Measurements from ENCODE around the gene PNPLA6. TPM values are rescaled to one million over a fixed set of nuclear protein-coding genes. Genes with fewer than 3 reads are reported as not detected.

Gene PNPLA6
- total and polyA plus RNA-seq, 2 of the 13 experiments (the other 11 are each of a cell fraction or from before 2014, with no cell fraction given): 24.9 to 28.2 TPM

DNA sequence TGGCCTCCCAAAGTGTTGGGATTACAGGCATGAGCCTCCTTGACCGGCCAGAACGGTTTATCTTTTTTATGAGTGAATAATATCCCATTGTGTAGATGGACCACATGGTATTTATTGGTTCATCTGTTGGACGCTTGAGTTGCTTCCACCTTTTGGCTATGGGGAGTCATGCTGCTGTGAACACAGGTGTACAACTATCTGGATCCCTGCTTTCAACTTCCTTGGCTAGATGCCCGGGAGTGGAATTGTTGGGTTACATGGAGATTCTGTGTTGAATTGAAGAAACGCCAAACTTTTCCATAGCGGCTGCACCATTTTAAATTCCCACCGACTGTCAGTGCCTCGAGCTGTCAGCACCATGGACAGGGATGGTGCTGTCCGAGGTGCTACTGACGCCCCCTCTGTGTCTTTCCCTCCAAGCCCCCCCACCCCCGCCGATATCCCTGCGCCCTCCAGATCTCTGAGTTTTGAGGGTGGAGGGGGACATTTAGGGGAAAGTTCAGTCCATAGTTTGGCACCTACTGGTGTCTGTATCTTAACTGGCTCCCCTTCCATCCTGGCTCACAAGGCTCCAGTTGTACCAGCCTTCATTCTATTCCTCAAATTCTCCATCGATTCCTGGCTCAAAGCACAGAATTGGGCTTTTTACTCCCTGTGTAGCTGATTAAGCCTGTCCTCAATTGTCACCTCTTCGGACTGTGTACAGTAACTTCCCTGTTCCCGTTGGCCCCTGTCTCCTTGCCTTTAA lies 27.3 kb downstream of the PNPLA6 start (continued):
- TF ChIP-seq ARID5B (CRISPR knock-in tag; IDR thresholded peaks at IDR 0.05): peak; percentile 86
- peak; percentile 52; the same call in 1 of the 2 replicates for TF ChIP-seq FOXJ3 (CRISPR knock-in tag; IDR thresholded peaks at IDR 0.05; ENCODE audit: borderline replicate concordance)
- TF ChIP-seq ZUFSP (CRISPR knock-in tag; IDR thresholded peaks at IDR 0.05; ENCODE audit: borderline replicate concordance): no peak
- peak; percentile 86 for TF ChIP-seq TEAD3 (CRISPR knock-in tag; optimal IDR thresholded peaks at IDR 0.05; ENCODE audit: borderline replicate concordance)
- TF ChIP-seq, protein P1, sequence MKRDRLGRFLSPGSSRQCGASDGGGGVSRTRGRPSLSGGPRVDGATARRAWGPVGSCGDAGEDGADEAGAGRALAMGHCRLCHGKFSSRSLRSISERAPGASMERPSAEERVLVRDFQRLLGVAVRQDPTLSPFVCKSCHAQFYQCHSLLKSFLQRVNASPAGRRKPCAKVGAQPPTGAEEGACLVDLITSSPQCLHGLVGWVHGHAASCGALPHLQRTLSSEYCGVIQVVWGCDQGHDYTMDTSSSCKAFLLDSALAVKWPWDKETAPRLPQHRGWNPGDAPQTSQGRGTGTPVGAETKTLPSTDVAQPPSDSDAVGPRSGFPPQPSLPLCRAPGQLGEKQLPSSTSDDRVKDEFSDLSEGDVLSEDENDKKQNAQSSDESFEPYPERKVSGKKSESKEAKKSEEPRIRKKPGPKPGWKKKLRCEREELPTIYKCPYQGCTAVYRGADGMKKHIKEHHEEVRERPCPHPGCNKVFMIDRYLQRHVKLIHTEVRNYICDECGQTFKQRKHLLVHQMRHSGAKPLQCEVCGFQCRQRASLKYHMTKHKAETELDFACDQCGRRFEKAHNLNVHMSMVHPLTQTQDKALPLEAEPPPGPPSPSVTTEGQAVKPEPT (CRISPR knock-in tag; IDR thresholded peaks at IDR 0.05; ENCODE audit: low read depth): peak; percentile 52; the same call in 1 of the 2 replicates
- no peak for TF ChIP-seq TAF15 (IDR thresholded peaks at IDR 0.05; ENCODE audit: low read depth, low read length, poor library complexity, severe bottlenecking)
- peak; percentile 96; the same call in 1 of the 2 replicates for TF ChIP-seq ZNF737 (CRISPR knock-in tag; IDR thresholded peaks at IDR 0.05; ENCODE audit: borderline replicate concordance)
- TF ChIP-seq ONECUT2 (CRISPR knock-in tag; IDR thresholded peaks at IDR 0.05): peak; percentile 82
- peak; percentile 72; the same call in 1 of the 2 replicates for TF ChIP-seq ZNF101 (CRISPR knock-in tag; IDR thresholded peaks at IDR 0.05; ENCODE audit: borderline replicate concordance, low read depth)
- TF ChIP-seq, protein P2, sequence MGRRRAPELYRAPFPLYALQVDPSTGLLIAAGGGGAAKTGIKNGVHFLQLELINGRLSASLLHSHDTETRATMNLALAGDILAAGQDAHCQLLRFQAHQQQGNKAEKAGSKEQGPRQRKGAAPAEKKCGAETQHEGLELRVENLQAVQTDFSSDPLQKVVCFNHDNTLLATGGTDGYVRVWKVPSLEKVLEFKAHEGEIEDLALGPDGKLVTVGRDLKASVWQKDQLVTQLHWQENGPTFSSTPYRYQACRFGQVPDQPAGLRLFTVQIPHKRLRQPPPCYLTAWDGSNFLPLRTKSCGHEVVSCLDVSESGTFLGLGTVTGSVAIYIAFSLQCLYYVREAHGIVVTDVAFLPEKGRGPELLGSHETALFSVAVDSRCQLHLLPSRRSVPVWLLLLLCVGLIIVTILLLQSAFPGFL (CRISPR knock-in tag; IDR thresholded peaks at IDR 0.05): peak; percentile 94
- TF ChIP-seq TBX3 (IDR thresholded peaks at IDR 0.05; ENCODE audit: borderline replicate concordance): no peak
- TF ChIP-seq ZNF720 (CRISPR knock-in tag; IDR thresholded peaks at IDR 0.05): peak; percentile 98
- peak; percentile 88 for TF ChIP-seq SAP130 (CRISPR knock-in tag; IDR thresholded peaks at IDR 0.05; ENCODE audit: low read depth)
- peak; percentile 74; the same call in 1 of the 2 replicates for TF ChIP-seq CBFB (CRISPR knock-in tag; IDR thresholded peaks at IDR 0.05)
- TF ChIP-seq, protein P3, sequence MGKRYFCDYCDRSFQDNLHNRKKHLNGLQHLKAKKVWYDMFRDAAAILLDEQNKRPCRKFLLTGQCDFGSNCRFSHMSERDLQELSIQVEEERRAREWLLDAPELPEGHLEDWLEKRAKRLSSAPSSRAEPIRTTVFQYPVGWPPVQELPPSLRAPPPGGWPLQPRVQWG (CRISPR knock-in tag; IDR thresholded peaks at IDR 0.05; ENCODE audit: borderline replicate concordance, low read depth): peak; percentile 90; the same call in 1 of the 2 replicates
- TF ChIP-seq FOXA3 (CRISPR knock-in tag; IDR thresholded peaks at IDR 0.05): peak; percentile 40; the same call in 1 of the 2 replicates
- TF ChIP-seq SCMH1 (CRISPR knock-in tag; IDR thresholded peaks at IDR 0.05; ENCODE audit: borderline replicate concordance): peak; percentile 78; the same call in 1 of the 2 replicates
- no peak for TF ChIP-seq PRPF4 (IDR thresholded peaks at IDR 0.05; ENCODE audit: low read depth, low read length, poor library complexity, severe bottlenecking)

Data from HepG2 (cell line).